HepG2 (cell line): Measurements from ENCODE around the gene CARD16. TPM values are rescaled to one million over a fixed set of nuclear protein-coding genes. Genes with fewer than 3 reads are reported as not detected.

ENCODE experiments used
- ARID4A ChIP-seq: sonication (generic); formaldehyde crosslinking; IDR thresholded peaks from 2 replicates; pipeline ENCODE4 v1.5.0; 2020; ENCODE audit warnings: mild to moderate bottlenecking, missing genetic modification reagents, borderline replicate concordance
- CTCF ChIP-seq: sonication (generic); formaldehyde crosslinking; IDR thresholded peaks from 2 replicates; pipeline ENCODE4 v1.5.0; 2020; ENCODE audit warnings: mild to moderate bottlenecking, missing genetic modification reagents, moderate library complexity
- DNMT1 ChIP-seq: sonication (generic); formaldehyde crosslinking; IDR thresholded peaks from 2 replicates; pipeline ENCODE4 v1.5.1; 2020; ENCODE audit warnings: mild to moderate bottlenecking, missing genetic modification reagents
- HIC2 ChIP-seq: sonication (generic); formaldehyde crosslinking; IDR thresholded peaks from 2 replicates; pipeline ENCODE4 v1.9.0; 2022; ENCODE audit warnings: low read depth, missing genetic modification reagents
- IRF2 ChIP-seq: IDR thresholded peaks from 2 replicates; pipeline ENCODE4 v1.6.1; 2018; ENCODE audit warnings: missing genetic modification reagents, missing compliant biosample characterization
- IRF9 ChIP-seq: sonication (generic); formaldehyde crosslinking; IDR thresholded peaks from 2 replicates; pipeline ENCODE4 v1.8.0; 2022; ENCODE audit warnings: missing genetic modification reagents, mild to moderate bottlenecking, borderline replicate concordance
- KDM4B ChIP-seq: sonication (generic); formaldehyde crosslinking; IDR thresholded peaks from 2 replicates; pipeline ENCODE4 v1.4.0; 2020; ENCODE audit warnings: missing genetic modification reagents
- MXD3 ChIP-seq: IDR thresholded peaks from 2 replicates; pipeline ENCODE4 v1.6.1; 2016; ENCODE audit warnings: mild to moderate bottlenecking, missing biosample characterization, missing genetic modification reagents
- RFXANK ChIP-seq: IDR thresholded peaks from 2 replicates; pipeline ENCODE4 v1.6.1; 2016
- SMYD3 ChIP-seq: sonication (generic); formaldehyde crosslinking; IDR thresholded peaks from 2 replicates; pipeline ENCODE4 v1.8.1; 2023; ENCODE audit warnings: mild to moderate bottlenecking, missing genetic modification reagents
- SRSF9 ChIP-seq: fragments of 200-400 bp; formaldehyde crosslinking; IDR thresholded peaks from 2 replicates; pipeline ENCODE4 v1.6.1; 2018; ENCODE audit warnings: borderline replicate concordance, mild to moderate bottlenecking, low read depth, low read length; ENCODE audit not compliant: insufficient read depth, poor library complexity, severe bottlenecking
- ZNF180 ChIP-seq: sonication (generic); formaldehyde crosslinking; IDR thresholded peaks from 2 replicates; pipeline ENCODE4 v1.4.0; 2020; ENCODE audit warnings: low read depth, missing genetic modification reagents, borderline replicate concordance
- ZNF3 ChIP-seq: IDR thresholded peaks from 2 replicates; pipeline ENCODE4 v1.7.0; 2017; ENCODE audit warnings: inconsistent platforms
- ZNF335 ChIP-seq: sonication (generic); formaldehyde crosslinking; IDR thresholded peaks from 2 replicates; pipeline ENCODE4 v1.4.0; 2020; ENCODE audit warnings: missing genetic modification reagents
- ZNF337 ChIP-seq: sonication (generic); formaldehyde crosslinking; IDR thresholded peaks from 2 replicates; pipeline ENCODE4 v1.5.1; 2020; ENCODE audit warnings: missing genetic modification reagents, low read depth, mild to moderate bottlenecking, borderline replicate concordance
- ZNF503 ChIP-seq: sonication (generic); formaldehyde crosslinking; IDR thresholded peaks from 2 replicates; pipeline ENCODE4 v1.4.0; 2020; ENCODE audit warnings: missing genetic modification reagents
- ZNF605 ChIP-seq: sonication (generic); formaldehyde crosslinking; IDR thresholded peaks from 2 replicates; pipeline ENCODE4 v1.8.0; 2022; ENCODE audit warnings: mild to moderate bottlenecking, missing genetic modification reagents
- ZNF709 ChIP-seq: sonication (generic); formaldehyde crosslinking; IDR thresholded peaks from 2 replicates; pipeline ENCODE4 v1.5.0; 2020; ENCODE audit warnings: mild to moderate bottlenecking, missing genetic modification reagents
- ZSCAN30 ChIP-seq: sonication (generic); formaldehyde crosslinking; IDR thresholded peaks from 2 replicates; pipeline ENCODE4 v1.5.0; 2020; ENCODE audit warnings: mild to moderate bottlenecking, missing genetic modification reagents
- polyA plus RNA-seq, 8 experiments: library from polyadenylated mRNA; depleted of rRNA in 3 of 8; stranded (reverse) in 7 of 8; unstranded in 1 of 8; fragments of >200 nt; fragmentation: Illumina TruSeq in 4 of 8; extraction: Trizol in 4 of 8; gene quantifications; 2 replicates each; pipeline versions ENCODE4 v1.2.1 to v1.2.3, GENCODE V29; 2011 to 2016; ENCODE audit warnings: low read depth in 4 of 8, missing spikeins in 1 of 8, mixed read lengths in 1 of 8; ENCODE audit not compliant: insufficient read depth in 1 of 8
- total RNA-seq, 5 experiments: library from RNA; depleted of rRNA; stranded (reverse); fragments of >200 nt; fragmentation: Illumina TruSeq; extraction: Trizol; gene quantifications; 2 replicates each; pipeline ENCODE4 v1.2.3, GENCODE V29; 2016; ENCODE audit warnings: low read depth in 1 of 5

Gene CARD16
- total and polyA plus RNA-seq, 2 of the 13 experiments (the other 11 are each of a cell fraction or from before 2014, with no cell fraction given), result 0.34 TPM; not detected in 1

GRCh38 chr11:104995001-104995408 lies 50.1 kb downstream of the CARD16 start (continued):
- TF ChIP-seq ARID4A (CRISPR knock-in tag), result peak; percentile 56; the same call in 1 of the 2 replicates
- TF ChIP-seq ZNF180 (CRISPR knock-in tag), result no peak
- TF ChIP-seq CTCF (CRISPR knock-in tag), result no peak
- TF ChIP-seq HIC2 (CRISPR knock-in tag), result no peak
- no peak for TF ChIP-seq MXD3 (CRISPR knock-in tag)
- no peak for TF ChIP-seq IRF9 (CRISPR knock-in tag)
- TF ChIP-seq ZSCAN30 (CRISPR knock-in tag), result no peak
- no peak for TF ChIP-seq ZNF337 (CRISPR knock-in tag)
- peak; percentile 38; the same call in 1 of the 2 replicates for TF ChIP-seq IRF2 (CRISPR knock-in tag)
- TF ChIP-seq ZNF605 (CRISPR knock-in tag), result no peak
- no peak for TF ChIP-seq ZNF335
- TF ChIP-seq SMYD3 (CRISPR knock-in tag), result no peak; the same call in 1 of the 2 replicates
- no peak for TF ChIP-seq DNMT1 (CRISPR knock-in tag)
- no peak for TF ChIP-seq SRSF9
- TF ChIP-seq KDM4B (CRISPR knock-in tag), result no peak
- 0 out of 2 replicates have a peak, but pooled peaks have one; percentile 34 for TF ChIP-seq ZNF709 (CRISPR knock-in tag)
- no peak for TF ChIP-seq ZNF3 (CRISPR knock-in tag)
- TF ChIP-seq ZNF503 (CRISPR knock-in tag), result no peak
- TF ChIP-seq RFXANK (CRISPR knock-in tag), result no peak
